Measurements from ENCODE around the gene FLRT2.

Gene FLRT2

GRCh38 chr14:85702191-85702590 is 172.2 kb downstream of the FLRT2 start:
- no peak overlapping the region for H3K4me3 ChIP-seq (ENCODE audit: low read depth, low read length)
- no peak for TF ChIP-seq CTCF (IDR thresholded peaks at IDR 0.05; ENCODE audit: low read depth, low read length)

- no peak for TF ChIP-seq CTCF (IDR thresholded peaks at IDR 0.05; ENCODE audit: low read depth, low read length)
- H3K4me3 ChIP-seq (ENCODE audit: low read depth, low read length), result no peak overlapping the region
Observed at GRCh38 chr14:85702997-85703396, 173.1 kb downstream of the FLRT2 start.
